A549 (cell line): ENCODE measurements around the gene CNGA1. TPM values are rescaled to one million over a fixed set of nuclear protein-coding genes. Genes with fewer than 3 reads are reported as not detected.
"Not testable (repeated sequence)": the region's sequence is repeated elsewhere in the genome, so short reads cannot be mapped to it uniquely, and the experiment has no call there.

ENCODE experiments used
- ATAC-seq, 2 experiments: fragments of 200-7000 bp in 1 of 2; fragments of >200 bp in 1 of 2; cut with Nextera tagmentation in 1 of 2; cut with Tn5 transposase in 1 of 2; 3 replicates each; pipeline versions ENCODE4 v1.8.0 to v1.9.1; 2018 to 2020; ENCODE audit warnings: mild to moderate bottlenecking in 1 of 2, moderate library complexity in 1 of 2
- CTCF ChIA-PET: fragments of 300-600 bp; sonication (Branson Sonifier 250); formaldehyde crosslinking; extraction: SDS; loops from one replicate; lab custom pipeline; 2021; ENCODE audit warnings: antibody characterized with exemption, inconsistent platforms; lab: Yijun Ruan, JAX
- POLR2A ChIA-PET: fragments of 350-600 bp; formaldehyde crosslinking; extraction: SDS; loops from one replicate; lab custom pipeline; 2021; ENCODE audit warnings: antibody characterized with exemption, inconsistent platforms; lab: Yijun Ruan, JAX
- DNase-seq, 2 experiments: peaks; one replicate each; pipeline versions ENCODE4 v3.0.0 to v3.0.0-alpha.2; 2011 to 2016; ENCODE audit warnings: low read depth in 1 of 2, low spot score in 1 of 2
- FAIRE-seq: peaks from 2 replicates; lab custom pipeline; 2011; peaks lifted over from hg19 to GRCh38; lab: Jason Lieb, UNC
- H3K27ac ChIP-seq, 2 experiments: fragments of >200 bp; sonication (Bioruptor Twin); formaldehyde crosslinking; 3 replicates each; pipeline ENCODE4 v1.5.1; 2016 to 2017
- H3K4me1 ChIP-seq: fragments of >200 bp; sonication (Bioruptor Twin); formaldehyde crosslinking; 3 replicates; pipeline ENCODE4 v1.6.1; 2016
- H3K4me2 ChIP-seq: fragments of >200 bp; sonication (Bioruptor Twin); formaldehyde crosslinking; 3 replicates; pipeline ENCODE4 v1.6.1; 2016
- H3K4me3 ChIP-seq: fragments of >200 bp; sonication (Bioruptor Twin); formaldehyde crosslinking; 3 replicates; pipeline ENCODE4 v1.5.1; 2016
- H3K9me3 ChIP-seq: fragments of >200 bp; sonication (Bioruptor Twin); formaldehyde crosslinking; 3 replicates; pipeline ENCODE4 v1.6.1; 2016
- BCL3 ChIP-seq: fragments of >200 bp; sonication (Bioruptor Twin); formaldehyde crosslinking; IDR thresholded peaks from 3 replicates; pipeline ENCODE4 v1.6.1; 2016
- BHLHE40 ChIP-seq: IDR thresholded peaks from 2 replicates; pipeline ENCODE4 v1.6.1; 2012; ENCODE audit warnings: low read depth, low read length, inconsistent platforms
- CBX2 ChIP-seq: fragments of 200-600 bp; sonication (generic); IDR thresholded peaks from 2 replicates; pipeline ENCODE4 v1.6.1; 2016; ENCODE audit warnings: low read depth, mild to moderate bottlenecking, borderline replicate concordance
- CEBPB ChIP-seq, 2 experiments: fragments of >200 bp in 1 of 2; sonication (Bioruptor Twin) in 1 of 2; formaldehyde crosslinking in 1 of 2; IDR thresholded peaks; 2 replicates each; pipeline ENCODE4 v1.6.1; 2012 to 2016
- CHD2 ChIP-seq: fragments of 150-350 bp; IDR thresholded peaks from 2 replicates; pipeline ENCODE4 v1.6.1; 2014; ENCODE audit warnings: low read length; ENCODE audit not compliant: partially characterized antibody
- CTCF ChIP-seq: fragments of >200 bp; sonication (Bioruptor Twin); formaldehyde crosslinking; IDR thresholded peaks from 3 replicates; pipeline ENCODE4 v1.5.1; 2016
- ELK1 ChIP-seq: fragments of 150-350 bp; IDR thresholded peaks from 2 replicates; pipeline ENCODE4 v1.6.1; 2014; ENCODE audit warnings: low read depth, mild to moderate bottlenecking, low read length
- EP300 ChIP-seq, 2 experiments: fragments of >200 bp; sonication (Bioruptor Twin); formaldehyde crosslinking; IDR thresholded peaks; 2 replicates in 1 of 2; 3 replicates in 1 of 2; pipeline ENCODE4 v1.6.1; 2016 to 2017
- ESRRA ChIP-seq: fragments of 150-350 bp; IDR thresholded peaks from 2 replicates; pipeline ENCODE4 v1.6.1; 2014; ENCODE audit warnings: mild to moderate bottlenecking, low read length, borderline replicate concordance
- FOXS1 ChIP-seq: fragments of 250-450 bp; sonication (Bioruptor Pico); IDR thresholded peaks from 2 replicates; pipeline ENCODE4 v1.5.0; 2020; ENCODE audit warnings: mild to moderate bottlenecking, moderate library complexity
- HDAC2 ChIP-seq: fragments of 200-600 bp; sonication (generic); IDR thresholded peaks from 2 replicates; pipeline ENCODE4 v1.6.1; 2016
- HES2 ChIP-seq: fragments of >200 bp; sonication (Bioruptor Twin); formaldehyde crosslinking; IDR thresholded peaks from 2 replicates; pipeline ENCODE4 v1.6.1; 2016
- HOXB5 ChIP-seq: fragments of 250-450 bp; sonication (Bioruptor Pico); IDR thresholded peaks from 2 replicates; pipeline ENCODE4 v1.5.0; 2020; ENCODE audit warnings: mild to moderate bottlenecking, moderate library complexity
- JUN ChIP-seq, 2 experiments: fragments of >200 bp; sonication (Bioruptor Twin); formaldehyde crosslinking; IDR thresholded peaks; 2 replicates in 1 of 2; 3 replicates in 1 of 2; pipeline ENCODE4 v1.6.1; 2016 to 2017
- JUNB ChIP-seq: fragments of >200 bp; sonication (Bioruptor Twin); formaldehyde crosslinking; IDR thresholded peaks from 2 replicates; pipeline ENCODE4 v1.6.1; 2016
- MAFK ChIP-seq: fragments of 450-650 bp; IDR thresholded peaks from 2 replicates; pipeline ENCODE4 v1.6.1; 2014; ENCODE audit not compliant: partially characterized antibody
- MAZ ChIP-seq: fragments of 150-350 bp; IDR thresholded peaks from 2 replicates; pipeline ENCODE4 v1.6.1; 2014; ENCODE audit warnings: antibody characterized with exemption, low read depth, low read length, borderline replicate concordance
- PBX3 ChIP-seq: IDR thresholded peaks from 2 replicates; pipeline ENCODE4 v1.6.1; 2012
- RAD21 ChIP-seq, 2 experiments: fragments of >200 bp in 1 of 2; sonication (Bioruptor Twin) in 1 of 2; formaldehyde crosslinking in 1 of 2; IDR thresholded peaks in 1 of 2; conservative IDR thresholded peaks in 1 of 2; 2 replicates in 1 of 2; 3 replicates in 1 of 2; pipeline ENCODE4 v1.6.1; 2012 to 2018; ENCODE audit warnings: inconsistent platforms in 1 of 2
- RARB ChIP-seq: fragments of 250-450 bp; sonication (Bioruptor Pico); IDR thresholded peaks from 2 replicates; pipeline ENCODE4 v1.8.0; 2021; ENCODE audit warnings: mild to moderate bottlenecking, moderate library complexity
- RFX5 ChIP-seq: fragments of 450-650 bp; IDR thresholded peaks from 2 replicates; pipeline ENCODE4 v1.7.1; 2014; ENCODE audit warnings: antibody characterized with exemption, mild to moderate bottlenecking, moderate library complexity
- RNF2 ChIP-seq: fragments of 200-600 bp; sonication (generic); IDR thresholded peaks from 2 replicates; pipeline ENCODE4 v1.6.1; 2016; ENCODE audit warnings: low read depth, mild to moderate bottlenecking, antibody characterized with exemption, moderate library complexity, borderline replicate concordance
- SREBF2 ChIP-seq: fragments of 450-650 bp; IDR thresholded peaks from 2 replicates; pipeline ENCODE4 v1.6.1; 2014; ENCODE audit warnings: mild to moderate bottlenecking, moderate library complexity
- TFCP2L1 ChIP-seq: fragments of 250-450 bp; sonication (Bioruptor Pico); IDR thresholded peaks from 2 replicates; pipeline ENCODE4 v1.5.0; 2021; ENCODE audit warnings: mild to moderate bottlenecking
- TP53 ChIP-seq: fragments of 250-450 bp; sonication (Bioruptor Pico); IDR thresholded peaks from 2 replicates; pipeline ENCODE4 v1.5.0; 2021; ENCODE audit warnings: mild to moderate bottlenecking, moderate library complexity
- USF2 ChIP-seq: fragments of 450-650 bp; IDR thresholded peaks from 2 replicates; pipeline ENCODE4 v1.6.1; 2014; ENCODE audit warnings: antibody characterized with exemption
- ZC3H11A ChIP-seq: fragments of 450-650 bp; IDR thresholded peaks from 2 replicates; pipeline ENCODE4 v1.6.1; 2014; ENCODE audit warnings: antibody characterized with exemption, mild to moderate bottlenecking
- WGBS: methylation state at CpG from one replicate; pipeline ENCODE4 v1.1.6; 2017; ENCODE audit errors: missing lambda C conversion rate; 5-methylcytosine and 5-hydroxymethylcytosine counted together
- polyA plus RNA-seq, 4 experiments: library from polyadenylated mRNA; depleted of rRNA in 3 of 4; stranded (reverse); fragments of >200 nt; fragmentation: RNase III in 1 of 4; extraction: RNeasy Plus Mini Kit Qiagen cat#74134 plus additional on column Dnase treatment in 1 of 4; gene quantifications; 2 replicates in 3 of 4; 3 replicates in 1 of 4; pipeline ENCODE4 v1.2.3, GENCODE V29; 2011 to 2017

The CNGA1 gene
- polyA plus RNA-seq, 2 of the 4 experiments (the other 2 are of a cell fraction) = 0.12 TPM; not detected in 1

GRCh38 chr4:47992475-47992874 lies 24.0 kb downstream of the CNGA1 start:
- H3K9me3 ChIP-seq, DNase-seq, H3K4me3 ChIP-seq, H3K27ac ChIP-seq, FAIRE-seq, H3K4me2 ChIP-seq: not testable (repeated sequence)
- peak; percentile 59 for TF ChIP-seq ZC3H11A
- TF ChIP-seq, all 56 proteins: peak for 1; not testable (repeated sequence) for 55
- H3K4me1 ChIP-seq, ATAC-seq, POLR2A ChIA-PET, CTCF ChIA-PET: not testable (repeated sequence)
- 82% methylated on average over 1 of the region's 1 CpG for WGBS

- WGBS = 12% methylated on average over 5 of the region's 5 CpGs
- TF ChIP-seq TP53 (CRISPR knock-in tag) = no peak
- TF ChIP-seq CTCF = no peak
- no peak for TF ChIP-seq MAZ
- no peak for TF ChIP-seq RAD21 (conservative IDR thresholded peaks at IDR 0.05 in 1 of 2, IDR thresholded peaks at IDR 0.05 in 1 of 2)
- no peak for TF ChIP-seq HOXB5
- no peak for TF ChIP-seq RNF2
- no peak for TF ChIP-seq CEBPB (IDR thresholded peaks at IDR 0.05)
- no peak for TF ChIP-seq PBX3
- no peak for TF ChIP-seq JUNB
- TF ChIP-seq ESRRA = no peak
- no peak for TF ChIP-seq JUN (IDR thresholded peaks at IDR 0.05)
- TF ChIP-seq RARB = no peak
- Histone ChIP-seq H3K9me3 (no peaks in the 10 kb centered on the region), H3K27ac (no peak overlapping the region), H3K4me3 (no peak overlapping the region), H3K4me1 (no peaks in the 10 kb centered on the region), H3K4me2 (no peak overlapping the region)
- DNase-seq = no peak
- ATAC-seq = no peak
- POLR2A ChIA-PET = no interaction called here
- CTCF ChIA-PET = no interaction called here
- no peak for FAIRE-seq
These were observed 26.3 kb downstream of the CNGA1 start for GRCh38 chr4:47990145-47990544.

- DNase-seq (no peak), FAIRE-seq (no peak), ATAC-seq (no peak)
- H3K9me3 ChIP-seq = no peaks in the 10 kb centered on the region
- POLR2A ChIA-PET = no interaction called here
- no peaks in the 10 kb centered on the region for H3K4me1 ChIP-seq
- no peak overlapping the region for H3K4me3 ChIP-seq
- CTCF ChIA-PET = no interaction called here
- H3K27ac ChIP-seq = no peak overlapping the region
- no peak overlapping the region for H3K4me2 ChIP-seq
- 4% methylated on average over 3 of the region's 3 CpGs for WGBS
- TF ChIP-seq FOXS1 = no peak
- no peak for TF ChIP-seq RFX5
- no peak for TF ChIP-seq SREBF2
- TF ChIP-seq EP300 (IDR thresholded peaks at IDR 0.05) = no peak
- TF ChIP-seq USF2 = no peak
- TF ChIP-seq MAFK = no peak
- no peak for TF ChIP-seq BCL3
- TF ChIP-seq BHLHE40 = no peak
- TF ChIP-seq HES2 = no peak
- no peak for TF ChIP-seq HDAC2
- TF ChIP-seq ZC3H11A = no peak
- no peak for TF ChIP-seq CBX2
- no peak for TF ChIP-seq CHD2
- TF ChIP-seq TFCP2L1 (CRISPR knock-in tag) = no peak
- TF ChIP-seq ELK1 = no peak
These were observed 41.9 kb downstream of the CNGA1 start for GRCh38 chr4:47974566-47974965.
